Neural cell (in vitro differentiated cells): Measurements from ENCODE around the gene WDR75. TPM values are rescaled to one million over a fixed set of nuclear protein-coding genes. Genes with fewer than 3 reads are reported as not detected.

Source experiments
- H2AFZ ChIP-seq: fragments of 200-600, 300-800 bp; sonication (generic), shearing (Covaris generic); 2 replicates; pipeline ENCODE4 v1.6.0; 2014; ENCODE audit warnings: low read depth, mild to moderate bottlenecking, antibody characterized with exemption, low read length, moderate library complexity
- H3F3A ChIP-seq: fragments of 200-600 bp; shearing (Covaris generic); 2 replicates; pipeline ENCODE4 v1.6.1; 2016; ENCODE audit warnings: mild to moderate bottlenecking, moderate library complexity, mixed read lengths, antibody characterized with exemption, low read length; ENCODE audit not compliant: insufficient read depth, poor library complexity, severe bottlenecking
- H3K27ac ChIP-seq: fragments of 200-600, 300-800 bp; sonication (generic), shearing (Covaris generic); 2 replicates; pipeline ENCODE4 v1.5.1; 2014; ENCODE audit warnings: mild to moderate bottlenecking, low read length, moderate library complexity
- H3K27me3 ChIP-seq: fragments of 300-800, 200-600 bp; sonication (generic), shearing (Covaris generic); 2 replicates; pipeline ENCODE4 v1.6.0; 2014; ENCODE audit warnings: mild to moderate bottlenecking, low read depth, low read length, moderate library complexity; ENCODE audit not compliant: insufficient read depth
- H3K36me3 ChIP-seq: fragments of 300-800, 200-600 bp; sonication (generic), shearing (Covaris generic); 2 replicates; pipeline ENCODE4 v1.5.1; 2014; ENCODE audit warnings: mild to moderate bottlenecking, antibody characterized with exemption, low read length, moderate library complexity; ENCODE audit not compliant: insufficient read depth
- H3K4me2 ChIP-seq: fragments of 300-800, 200-600 bp; sonication (generic), shearing (Covaris generic); 2 replicates; pipeline ENCODE4 v1.6.0; 2014; ENCODE audit warnings: mild to moderate bottlenecking, low read length
- H3K4me3 ChIP-seq: fragments of 300-800, 200-600 bp; sonication (generic), shearing (Covaris generic); 2 replicates; pipeline ENCODE4 v1.5.1; 2014; ENCODE audit warnings: mild to moderate bottlenecking, low read length, moderate library complexity
- H3K79me2 ChIP-seq: fragments of 200-600 bp; shearing (Covaris generic); replicated peaks from 2 replicates; pipeline ENCODE4 v1.6.0; 2014; ENCODE audit warnings: mild to moderate bottlenecking, low read length, moderate library complexity; ENCODE audit not compliant: insufficient read depth
- H3K9ac ChIP-seq: fragments of 300-800, 200-600 bp; sonication (generic), shearing (Covaris generic); 2 replicates; pipeline ENCODE4 v1.6.1; 2016; ENCODE audit warnings: mild to moderate bottlenecking, low read length, mixed read lengths
- H3K9me2 ChIP-seq: fragments of 200-600 bp; shearing (Covaris generic); 2 replicates; pipeline ENCODE4 v1.6.1; 2016; ENCODE audit warnings: mild to moderate bottlenecking, low read length, mixed read lengths; ENCODE audit not compliant: insufficient read depth
- H3K9me3 ChIP-seq: fragments of 200-600, 300-800 bp; sonication (generic), shearing (Covaris generic); 2 replicates; pipeline ENCODE4 v1.6.1; 2016; ENCODE audit warnings: mild to moderate bottlenecking, mixed run types, low read length, moderate library complexity, mixed read lengths
- H4K20me1 ChIP-seq: fragments of 200-600 bp; shearing (Covaris generic); 2 replicates; pipeline ENCODE4 v1.6.1; 2016; ENCODE audit warnings: mild to moderate bottlenecking, mixed run types; ENCODE audit not compliant: insufficient read depth
- EP300 ChIP-seq: fragments of 450-650 bp; conservative IDR thresholded peaks from 2 replicates; pipeline ENCODE4 v1.6.1; 2014; ENCODE audit warnings: antibody characterized with exemption, mild to moderate bottlenecking, moderate library complexity; ENCODE audit not compliant: poor library complexity, severe bottlenecking
- EZH2 ChIP-seq: fragments of 200-600, 300-800 bp; shearing (Covaris generic), sonication (generic); IDR thresholded peaks from 2 replicates; pipeline ENCODE4 v1.6.1; 2014; ENCODE audit warnings: antibody characterized with exemption, low read length, borderline replicate concordance, mild to moderate bottlenecking; ENCODE audit not compliant: insufficient read depth, poor library complexity, severe bottlenecking
- MXI1 ChIP-seq: fragments of 450-650 bp; conservative IDR thresholded peaks from 2 replicates; pipeline ENCODE4 v1.6.1; 2014; ENCODE audit warnings: antibody characterized with exemption, mild to moderate bottlenecking; ENCODE audit not compliant: poor library complexity, severe bottlenecking
- POLR2AphosphoS5 ChIP-seq: IDR thresholded peaks from 2 replicates; pipeline ENCODE4 v1.6.1; 2012
- RAD21 ChIP-seq: fragments of 450-650 bp; conservative IDR thresholded peaks from 2 replicates; pipeline ENCODE4 v1.6.1; 2014; ENCODE audit warnings: antibody characterized with exemption, mild to moderate bottlenecking, moderate library complexity
- SMC3 ChIP-seq: fragments of 450-650 bp; conservative IDR thresholded peaks from 2 replicates; pipeline ENCODE4 v1.6.1; 2014; ENCODE audit warnings: antibody characterized with exemption, mild to moderate bottlenecking, moderate library complexity; ENCODE audit not compliant: poor library complexity
- TAF1 ChIP-seq: IDR thresholded peaks from 2 replicates; pipeline ENCODE4 v1.6.1; 2012; ENCODE audit warnings: low read depth
- polyA plus RNA-seq: library from polyadenylated mRNA; depleted of rRNA; stranded (reverse); fragments of >200 nt; gene quantifications from 2 replicates; pipeline ENCODE4 v1.2.3, GENCODE V29; 2014
- TF ChIP-seq, protein P1 (sequence below): IDR thresholded peaks from 2 replicates; pipeline ENCODE4 v1.6.1; 2012; ENCODE audit warnings: borderline replicate concordance
- TF ChIP-seq, protein P2 (sequence below): fragments of 450-650 bp; IDR thresholded peaks from 2 replicates; pipeline ENCODE4 v1.5.1; 2014; ENCODE audit warnings: antibody characterized with exemption, mild to moderate bottlenecking, moderate library complexity; ENCODE audit not compliant: poor library complexity, severe bottlenecking

Gene WDR75
- polyA plus RNA-seq, 1 donor from 2014 or later = 62.5 TPM

DNA sequence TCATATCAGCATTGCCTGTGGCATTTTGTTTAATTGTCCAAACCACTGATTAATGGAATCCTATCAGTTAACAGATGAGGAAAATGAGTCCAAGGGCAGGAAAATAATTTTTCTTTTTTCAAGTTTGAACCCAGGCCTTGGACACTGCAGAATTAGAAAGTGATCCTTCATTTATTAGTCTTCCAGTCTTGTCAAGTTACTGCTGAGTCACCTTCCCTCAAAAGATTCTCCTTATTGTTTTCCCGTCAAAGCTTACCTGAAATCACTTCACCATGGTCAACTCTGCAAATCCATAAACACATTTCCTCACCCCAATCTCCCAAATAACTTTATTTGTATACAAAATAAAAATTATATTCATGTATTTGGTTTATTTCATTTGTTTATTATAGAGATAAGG lies 57.9 kb downstream of the WDR75 start:
- no peak overlapping the region for H3K9ac ChIP-seq
- H3K9me2 ChIP-seq = no peaks in the 10 kb centered on the region
- no peak overlapping the region for H3K27ac ChIP-seq
- H4K20me1 ChIP-seq = no peaks in the 10 kb centered on the region
- no peaks in the 10 kb centered on the region for H3K9me3 ChIP-seq
- no peaks in the 10 kb centered on the region for H3K36me3 ChIP-seq
- no peak overlapping the region for H2AFZ ChIP-seq
- no peak overlapping the region for H3K4me2 ChIP-seq
- no peaks in the 10 kb centered on the region for H3K79me2 ChIP-seq
- no peaks in the 10 kb centered on the region for H3K27me3 ChIP-seq
- H3K4me3 ChIP-seq = no peak overlapping the region
- no peaks in the 10 kb centered on the region for H3F3A ChIP-seq
- TF ChIP-seq, protein P1, sequence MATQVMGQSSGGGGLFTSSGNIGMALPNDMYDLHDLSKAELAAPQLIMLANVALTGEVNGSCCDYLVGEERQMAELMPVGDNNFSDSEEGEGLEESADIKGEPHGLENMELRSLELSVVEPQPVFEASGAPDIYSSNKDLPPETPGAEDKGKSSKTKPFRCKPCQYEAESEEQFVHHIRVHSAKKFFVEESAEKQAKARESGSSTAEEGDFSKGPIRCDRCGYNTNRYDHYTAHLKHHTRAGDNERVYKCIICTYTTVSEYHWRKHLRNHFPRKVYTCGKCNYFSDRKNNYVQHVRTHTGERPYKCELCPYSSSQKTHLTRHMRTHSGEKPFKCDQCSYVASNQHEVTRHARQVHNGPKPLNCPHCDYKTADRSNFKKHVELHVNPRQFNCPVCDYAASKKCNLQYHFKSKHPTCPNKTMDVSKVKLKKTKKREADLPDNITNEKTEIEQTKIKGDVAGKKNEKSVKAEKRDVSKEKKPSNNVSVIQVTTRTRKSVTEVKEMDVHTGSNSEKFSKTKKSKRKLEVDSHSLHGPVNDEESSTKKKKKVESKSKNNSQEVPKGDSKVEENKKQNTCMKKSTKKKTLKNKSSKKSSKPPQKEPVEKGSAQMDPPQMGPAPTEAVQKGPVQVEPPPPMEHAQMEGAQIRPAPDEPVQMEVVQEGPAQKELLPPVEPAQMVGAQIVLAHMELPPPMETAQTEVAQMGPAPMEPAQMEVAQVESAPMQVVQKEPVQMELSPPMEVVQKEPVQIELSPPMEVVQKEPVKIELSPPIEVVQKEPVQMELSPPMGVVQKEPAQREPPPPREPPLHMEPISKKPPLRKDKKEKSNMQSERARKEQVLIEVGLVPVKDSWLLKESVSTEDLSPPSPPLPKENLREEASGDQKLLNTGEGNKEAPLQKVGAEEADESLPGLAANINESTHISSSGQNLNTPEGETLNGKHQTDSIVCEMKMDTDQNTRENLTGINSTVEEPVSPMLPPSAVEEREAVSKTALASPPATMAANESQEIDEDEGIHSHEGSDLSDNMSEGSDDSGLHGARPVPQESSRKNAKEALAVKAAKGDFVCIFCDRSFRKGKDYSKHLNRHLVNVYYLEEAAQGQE = no peak
- no peak for TF ChIP-seq EZH2
- TF ChIP-seq, protein P2, sequence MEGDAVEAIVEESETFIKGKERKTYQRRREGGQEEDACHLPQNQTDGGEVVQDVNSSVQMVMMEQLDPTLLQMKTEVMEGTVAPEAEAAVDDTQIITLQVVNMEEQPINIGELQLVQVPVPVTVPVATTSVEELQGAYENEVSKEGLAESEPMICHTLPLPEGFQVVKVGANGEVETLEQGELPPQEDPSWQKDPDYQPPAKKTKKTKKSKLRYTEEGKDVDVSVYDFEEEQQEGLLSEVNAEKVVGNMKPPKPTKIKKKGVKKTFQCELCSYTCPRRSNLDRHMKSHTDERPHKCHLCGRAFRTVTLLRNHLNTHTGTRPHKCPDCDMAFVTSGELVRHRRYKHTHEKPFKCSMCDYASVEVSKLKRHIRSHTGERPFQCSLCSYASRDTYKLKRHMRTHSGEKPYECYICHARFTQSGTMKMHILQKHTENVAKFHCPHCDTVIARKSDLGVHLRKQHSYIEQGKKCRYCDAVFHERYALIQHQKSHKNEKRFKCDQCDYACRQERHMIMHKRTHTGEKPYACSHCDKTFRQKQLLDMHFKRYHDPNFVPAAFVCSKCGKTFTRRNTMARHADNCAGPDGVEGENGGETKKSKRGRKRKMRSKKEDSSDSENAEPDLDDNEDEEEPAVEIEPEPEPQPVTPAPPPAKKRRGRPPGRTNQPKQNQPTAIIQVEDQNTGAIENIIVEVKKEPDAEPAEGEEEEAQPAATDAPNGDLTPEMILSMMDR = no peak
- no peak for TF ChIP-seq EP300
- no peak for TF ChIP-seq RAD21
- TF ChIP-seq SMC3 = no peak
- no peak for TF ChIP-seq MXI1
- TF ChIP-seq POLR2AphosphoS5 = no peak
- no peak for TF ChIP-seq TAF1

DNA sequence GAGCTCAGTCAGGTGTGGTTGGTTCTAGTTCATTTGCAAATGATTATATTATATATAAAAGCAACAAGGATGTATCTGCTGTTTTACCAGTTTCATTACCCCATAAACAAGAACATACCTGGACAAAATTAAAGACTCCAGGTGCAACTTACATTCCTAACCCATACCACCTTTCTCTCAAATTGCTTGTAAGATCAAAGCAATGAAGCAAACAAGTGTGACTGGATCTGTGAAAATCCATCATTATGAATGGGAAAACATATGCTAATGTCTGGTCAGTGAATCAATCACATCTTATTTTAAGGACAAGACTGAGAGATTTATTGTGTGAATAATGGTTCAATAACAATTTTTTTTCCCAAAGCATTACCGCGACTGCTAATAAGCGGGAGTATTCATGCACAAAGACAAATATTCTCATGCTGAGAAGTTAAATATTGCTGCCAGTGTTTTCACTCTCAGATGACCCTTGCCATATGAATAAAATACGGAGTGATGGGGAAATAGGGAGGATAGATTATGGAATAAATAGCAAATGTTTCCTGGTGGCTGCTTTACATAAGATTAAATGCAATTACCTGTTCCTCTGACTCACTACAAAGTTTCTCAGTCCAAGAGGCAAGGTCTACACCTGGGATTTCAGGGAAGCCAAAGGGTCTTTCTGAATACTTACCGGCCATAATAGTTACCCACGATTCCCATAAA lies 59.3 kb downstream of the WDR75 start:
- H4K20me1 ChIP-seq = no peaks in the 10 kb centered on the region
- H3K4me3 ChIP-seq = no peak overlapping the region
- no peaks in the 10 kb centered on the region for H3K27me3 ChIP-seq
- TF ChIP-seq, protein P2 = no peak
- TF ChIP-seq EP300 (no peak), POLR2AphosphoS5 (no peak), RAD21 (no peak)
- H3K9me3 ChIP-seq = no peaks in the 10 kb centered on the region
- no peak overlapping the region for H3K9ac ChIP-seq
- H3K79me2 ChIP-seq = no peaks in the 10 kb centered on the region
- H3K9me2 ChIP-seq = no peaks in the 10 kb centered on the region
- H3F3A ChIP-seq = no peaks in the 10 kb centered on the region
- no peak overlapping the region for H3K27ac ChIP-seq
- no peak overlapping the region for H2AFZ ChIP-seq
- no peak overlapping the region for H3K4me2 ChIP-seq
- H3K36me3 ChIP-seq = no peaks in the 10 kb centered on the region
